Immature natural killer cell (primary cell): Measurements from ENCODE around the gene FADD. TPM values are rescaled to one million over a fixed set of nuclear protein-coding genes. Genes with fewer than 3 reads are reported as not detected.

ENCODE experiments used
- DNase-seq, 3 donors: peaks; one replicate each; pipeline ENCODE4 v3.0.0; 2022; ENCODE audit warnings: mixed read lengths in 1 of 3
- H3K27ac Mint-ChIP-seq, 6 donors: one replicate each; pipeline ENCODE4 v1.8.0; 2020; ENCODE audit warnings: mixed read lengths in 6 of 6, mild to moderate bottlenecking in 5 of 6, inconsistent platforms in 4 of 6, moderate library complexity in 3 of 6
- H3K27me3 Mint-ChIP-seq, 3 donors: one replicate each; pipeline ENCODE4 v1.8.0; 2020 to 2021; ENCODE audit warnings: low read depth in 3 of 3, mild to moderate bottlenecking in 3 of 3, mixed read lengths in 3 of 3, moderate library complexity in 3 of 3, inconsistent platforms in 1 of 3
- H3K36me3 Mint-ChIP-seq, 3 donors: one replicate each; pipeline ENCODE4 v1.8.0; 2020; ENCODE audit warnings: mixed read lengths in 3 of 3, inconsistent platforms in 2 of 3, mild to moderate bottlenecking in 2 of 3
- H3K4me1 Mint-ChIP-seq, 2 donors: one replicate each; pipeline ENCODE4 v1.8.0; 2020; ENCODE audit warnings: inconsistent platforms in 2 of 2, mild to moderate bottlenecking in 2 of 2, mixed read lengths in 2 of 2, moderate library complexity in 1 of 2
- H3K4me3 Mint-ChIP-seq, 5 donors: one replicate each; pipeline ENCODE4 v1.8.0; 2020; ENCODE audit warnings: mild to moderate bottlenecking in 5 of 5, mixed read lengths in 5 of 5, inconsistent platforms in 3 of 5, moderate library complexity in 3 of 5
- H3K9me3 Mint-ChIP-seq, 6 donors: one replicate each; pipeline ENCODE4 v1.8.0; 2020; ENCODE audit warnings: mild to moderate bottlenecking in 6 of 6, mixed read lengths in 6 of 6, inconsistent platforms in 4 of 6, moderate library complexity in 3 of 6
- polyA plus RNA-seq, 3 donors: library from polyadenylated mRNA; unstranded; fragments of 300-500 nt; fragmentation: Illumina TruSeq; gene quantifications; one replicate each; pipeline ENCODE4 v1.2.3, GENCODE V29; 2021

The FADD gene
- polyA plus RNA-seq, 3 donors from 2014 or later = 9.6 to 21.5 (median 12.6) TPM

DNA sequence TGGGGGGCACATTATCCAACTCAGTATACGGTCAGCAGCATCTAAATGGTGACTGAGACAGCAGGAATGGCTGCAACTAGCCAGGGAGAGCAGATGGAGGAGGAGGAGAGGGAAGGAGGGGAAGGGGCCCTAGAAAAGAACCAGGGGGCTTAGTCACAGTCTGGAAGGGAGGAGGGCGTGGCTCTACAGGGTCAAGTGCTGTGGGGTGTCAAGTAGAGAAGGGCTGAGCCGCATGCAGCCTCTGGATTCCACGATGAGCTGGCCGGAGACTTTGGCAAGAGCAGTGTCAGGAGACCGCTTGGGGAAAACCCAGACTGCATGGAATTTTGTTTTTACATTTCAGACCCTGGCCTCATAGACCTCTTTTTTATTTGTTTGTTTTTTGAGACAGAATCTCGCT lies 41.6 kb downstream of the FADD start:
- Mint-ChIP-seq H3K27ac (no peak overlapping the region), H3K36me3 (no peaks in the 10 kb centered on the region)

DNA sequence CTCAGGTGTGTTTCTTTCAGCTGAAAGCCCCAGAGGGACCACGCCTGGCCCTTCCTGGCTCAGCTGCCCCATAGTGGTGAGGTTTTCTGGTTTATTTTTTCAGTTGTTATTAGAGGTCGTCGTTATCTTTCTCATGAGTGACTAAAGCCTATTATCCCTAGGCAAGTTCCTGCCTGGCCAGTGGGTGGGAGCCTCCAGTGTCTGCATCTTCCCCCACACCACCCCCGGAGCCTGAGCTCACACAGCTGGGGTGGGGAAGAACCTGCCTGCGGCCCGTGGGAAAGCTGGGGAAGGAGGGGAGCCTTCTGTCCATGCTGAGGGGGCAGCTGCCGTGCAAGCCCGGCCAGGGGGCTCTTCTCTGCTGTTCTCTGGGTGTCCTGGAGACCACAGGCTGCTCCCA lies 43.1 kb downstream of the FADD start:
- no peak overlapping the region for H3K4me3 Mint-ChIP-seq
- DNase-seq = no peak
- no peaks in the 10 kb centered on the region for H3K4me1 Mint-ChIP-seq
- peaks cover 7 to 13% (median 8%) of the 10 kb centered on the region in 3 donors for H3K27me3 Mint-ChIP-seq
- no peaks in the 10 kb centered on the region for H3K36me3 Mint-ChIP-seq
- H3K27ac Mint-ChIP-seq = no peak overlapping the region
- H3K9me3 Mint-ChIP-seq = no peaks in the 10 kb centered on the region

More for the DNA sequence above, 41.6 kb downstream of the FADD start:
- peaks cover 5 to 13% (median 8%) of the 10 kb centered on the region in 3 donors for H3K27me3 Mint-ChIP-seq
- no peak overlapping the region for H3K4me3 Mint-ChIP-seq
- no peaks in the 10 kb centered on the region for H3K9me3 Mint-ChIP-seq
- no peaks in the 10 kb centered on the region for H3K4me1 Mint-ChIP-seq
- no peak for DNase-seq

DNA sequence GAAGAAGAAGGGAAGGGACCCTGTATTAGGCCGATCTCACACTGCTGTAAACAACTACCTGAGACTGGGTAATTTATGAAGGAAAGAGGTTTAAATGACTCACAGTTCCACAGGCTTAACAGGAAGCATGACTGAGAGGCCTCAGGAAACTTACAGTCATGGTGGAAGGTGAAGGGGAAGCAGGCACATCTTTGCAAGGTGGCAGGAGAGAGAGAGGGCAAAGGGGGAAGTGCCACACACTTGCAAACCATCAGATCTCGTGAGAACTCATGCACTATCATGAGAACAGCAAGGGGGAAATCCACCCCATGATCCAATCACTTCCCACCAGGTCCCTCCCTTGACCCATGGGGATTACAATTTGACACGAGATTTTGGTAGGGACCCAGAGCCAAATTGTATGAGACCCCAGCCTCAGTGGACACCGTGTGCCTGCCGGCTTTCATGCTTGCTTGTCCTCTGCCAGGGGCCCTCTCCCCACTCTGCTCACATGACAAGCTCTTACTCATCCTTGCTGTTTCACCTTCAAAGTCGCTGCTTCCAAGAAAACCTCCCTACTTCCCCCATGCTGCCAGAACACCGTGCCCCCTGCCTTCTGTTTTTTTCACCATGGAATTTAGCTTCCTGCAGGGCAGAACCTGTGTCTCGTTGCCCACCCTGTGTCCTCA lies 44.1 kb downstream of the FADD start:
- no peaks in the 10 kb centered on the region for H3K9me3 Mint-ChIP-seq
- H3K4me3 Mint-ChIP-seq = no peak overlapping the region
- no peaks in the 10 kb centered on the region for H3K36me3 Mint-ChIP-seq
- no peaks in the 10 kb centered on the region for H3K4me1 Mint-ChIP-seq
- no peak overlapping the region for H3K27ac Mint-ChIP-seq
- DNase-seq = no peak
- peaks cover 7 to 13% (median 8%) of the 10 kb centered on the region in 3 donors for H3K27me3 Mint-ChIP-seq

DNA sequence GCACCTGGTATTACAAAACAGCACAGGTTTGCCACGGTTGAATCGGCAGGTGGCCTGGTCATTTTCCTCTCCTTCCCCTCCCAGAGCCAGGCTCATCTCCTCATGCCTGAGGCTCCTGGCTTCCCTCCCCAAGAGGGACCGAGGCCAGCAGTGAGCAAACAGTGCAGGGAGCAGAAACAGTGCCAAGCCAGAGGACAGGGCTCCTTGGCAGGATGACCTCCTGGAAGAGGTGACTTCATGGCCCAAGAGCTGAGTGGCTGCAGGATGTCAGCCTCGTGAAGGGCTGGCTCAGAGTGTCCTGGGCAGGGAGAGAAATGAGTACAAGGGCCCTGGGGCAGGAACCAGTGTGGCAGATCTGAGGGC lies 44.6 kb downstream of the FADD start:
- Mint-ChIP-seq H3K4me3 (no peak overlapping the region), H3K4me1 (peaks cover 1 to 3% of the 10 kb centered on the region in 2 donors), H3K27me3 (peaks cover 7 to 13% (median 11%) of the 10 kb centered on the region in 3 donors), H3K36me3 (no peaks in the 10 kb centered on the region), H3K27ac (no peak overlapping the region), H3K9me3 (no peaks in the 10 kb centered on the region)
- DNase-seq = no peak

DNA sequence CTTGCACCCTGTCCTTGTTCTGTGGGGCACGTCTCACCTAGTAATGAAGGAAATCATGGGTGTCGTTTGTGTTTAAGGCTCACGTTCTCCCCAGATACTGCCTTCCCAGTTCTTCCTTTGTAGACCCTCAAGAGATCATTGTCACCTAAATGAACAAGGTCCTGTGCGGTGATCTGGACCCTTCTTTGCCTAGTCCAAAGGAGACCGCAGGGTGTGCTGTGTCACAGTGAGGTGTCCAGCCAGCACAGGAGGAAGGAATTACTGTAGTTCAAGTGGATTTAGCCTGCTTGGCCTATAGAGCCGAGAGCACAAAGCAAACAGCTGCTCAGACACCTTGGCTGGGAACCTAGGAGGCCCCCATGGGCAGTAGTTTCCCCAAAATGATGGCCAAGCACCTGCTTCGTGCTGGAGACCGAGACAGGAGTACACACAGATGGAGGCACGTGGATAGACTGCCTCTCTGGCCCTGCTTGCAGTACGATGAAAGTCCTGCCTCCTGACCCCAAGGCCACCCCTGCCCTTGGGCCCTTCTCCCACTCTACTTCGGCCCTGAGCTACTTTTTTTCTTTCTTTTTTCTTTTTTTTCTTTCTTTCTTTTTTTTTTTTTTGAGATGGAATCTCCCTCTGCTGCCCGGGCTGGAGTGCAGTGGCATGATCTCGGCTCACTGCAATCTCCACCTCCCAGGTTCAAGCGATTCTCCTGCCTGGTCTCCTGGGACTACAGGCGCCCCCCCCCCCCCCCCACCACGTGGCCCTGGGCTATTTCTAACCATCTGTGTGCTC lies 48.0 kb downstream of the FADD start:
- H3K27ac Mint-ChIP-seq = no peak overlapping the region
- no peaks in the 10 kb centered on the region for H3K9me3 Mint-ChIP-seq
- H3K36me3 Mint-ChIP-seq = no peaks in the 10 kb centered on the region
- no peak overlapping the region for H3K4me3 Mint-ChIP-seq
- peaks cover 10 to 13% of the 10 kb centered on the region in 2 donors for H3K4me1 Mint-ChIP-seq
- H3K27me3 Mint-ChIP-seq = peaks cover 4 to 15% (median 5%) of the 10 kb centered on the region in 3 donors
- no peak for DNase-seq

DNA sequence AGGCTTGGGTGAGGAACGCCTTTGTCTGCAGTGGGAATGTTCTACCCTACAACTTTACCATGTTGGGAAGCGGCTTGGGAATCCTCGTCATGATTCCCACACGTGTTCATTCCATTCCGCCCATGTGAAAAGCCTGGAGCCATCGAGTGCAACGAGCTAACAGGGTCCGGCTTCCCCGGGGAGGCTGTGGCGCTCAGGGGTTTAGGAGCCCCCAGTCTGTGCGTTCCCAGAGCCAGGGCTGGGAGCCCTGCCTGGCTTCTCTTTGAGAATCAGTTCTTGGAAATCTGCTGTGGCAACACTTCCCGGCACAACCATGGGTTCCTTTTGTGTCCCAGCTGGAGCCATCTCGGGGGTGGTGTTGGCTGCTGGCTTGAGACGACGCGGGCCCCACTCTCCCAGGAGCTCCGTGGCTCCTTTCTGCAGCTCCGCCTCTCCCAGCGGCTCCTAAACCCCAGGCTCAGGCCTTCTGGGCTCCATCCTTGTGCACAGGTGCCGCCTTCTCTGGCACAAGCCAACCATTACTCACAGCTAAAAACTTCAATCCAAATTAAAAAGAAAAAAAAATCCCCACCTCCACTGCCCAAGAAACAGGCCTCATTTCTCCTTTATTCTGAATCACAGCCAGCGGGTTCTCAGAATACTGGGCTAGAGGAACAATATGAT lies 48.7 kb downstream of the FADD start:
- Mint-ChIP-seq H3K4me3 (no peak overlapping the region), H3K4me1 (peaks cover 10 to 13% of the 10 kb centered on the region in 2 donors), H3K36me3 (no peaks in the 10 kb centered on the region), H3K27me3 (peaks cover 4 to 15% (median 5%) of the 10 kb centered on the region in 3 donors), H3K27ac (no peak overlapping the region), H3K9me3 (no peaks in the 10 kb centered on the region)
- DNase-seq = no peak

DNA sequence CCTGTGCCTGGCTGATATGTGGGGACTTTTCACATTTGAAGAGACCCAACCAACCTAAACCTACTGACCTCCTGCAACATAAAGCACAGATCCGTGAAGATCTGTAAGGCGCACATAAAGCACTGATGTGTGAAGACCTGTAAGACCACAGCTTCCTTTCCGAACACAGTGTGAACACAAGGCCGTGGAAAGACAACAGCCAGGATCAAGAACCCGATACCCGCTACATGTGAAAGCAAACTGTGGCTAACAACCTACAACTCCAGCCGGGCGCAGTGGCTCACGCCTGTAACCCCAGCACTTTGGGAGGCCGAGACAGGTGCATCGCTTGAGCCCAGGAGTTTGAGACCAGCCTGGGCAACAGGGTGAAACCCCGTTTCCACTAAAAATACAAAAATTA lies 49.7 kb downstream of the FADD start:
- H3K36me3 Mint-ChIP-seq = no peaks in the 10 kb centered on the region
- H3K27me3 Mint-ChIP-seq = peaks cover 2 to 21% (median 4%) of the 10 kb centered on the region in 3 donors
- peak overlapping the region in 1 of 6 donors; percentile 22 for H3K27ac Mint-ChIP-seq
- peak overlapping the region in 4 of 5 donors; percentile 34 to 73 (median 43) for H3K4me3 Mint-ChIP-seq
- H3K9me3 Mint-ChIP-seq = no peaks in the 10 kb centered on the region
- peaks cover 10 to 13% of the 10 kb centered on the region in 2 donors for H3K4me1 Mint-ChIP-seq
- DNase-seq = peak; percentile 35 to 58 (median 56)

DNA sequence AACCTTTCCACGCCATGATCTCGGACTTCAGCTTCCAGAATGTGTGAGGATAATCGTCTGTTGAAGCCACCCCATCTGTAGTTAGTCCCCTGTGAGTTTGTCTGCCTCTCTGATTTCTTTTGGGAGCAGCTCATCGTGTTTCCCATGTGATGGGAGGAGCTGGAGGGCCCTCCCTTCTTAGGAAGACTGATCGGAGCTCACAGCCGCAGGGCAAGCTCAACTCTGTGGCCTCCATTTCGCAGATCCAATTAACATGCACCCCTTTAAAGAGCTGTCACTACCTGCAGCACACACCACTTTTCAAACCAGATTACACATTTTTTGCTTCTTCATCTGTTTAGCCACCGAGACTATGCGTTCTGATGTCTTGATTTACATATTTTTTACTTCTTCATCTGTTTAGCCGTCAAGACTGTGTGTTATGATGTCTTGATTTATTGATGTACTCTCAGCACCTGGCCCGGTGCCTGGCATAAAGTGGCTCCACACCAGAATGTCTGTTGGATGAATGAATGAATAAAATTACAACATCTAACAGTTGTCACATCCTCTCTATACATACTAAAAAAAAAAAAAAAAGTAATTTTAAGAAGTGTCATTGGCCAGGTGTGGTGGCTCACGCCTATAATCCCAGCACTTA lies 52.5 kb downstream of the FADD start:
- Mint-ChIP-seq H3K27ac (no peak overlapping the region), H3K4me3 (no peak overlapping the region), H3K9me3 (no peaks in the 10 kb centered on the region), H3K27me3 (peaks cover 2 to 21% (median 6%) of the 10 kb centered on the region in 3 donors), H3K36me3 (no peaks in the 10 kb centered on the region), H3K4me1 (peaks cover 10 to 13% of the 10 kb centered on the region in 2 donors)
- no peak for DNase-seq

Other genes with a start within 250 kb of the FADD start
- gene ANO1, start 125.0 kb upstream of the FADD start, polyA plus RNA-seq = not detected
- gene PPFIA1, start 67.4 kb downstream of the FADD start, polyA plus RNA-seq = 10 to 100 TPM in 1 of 3 donors, 1 to 10 TPM in 2; 4.6 to 13.4 (median 6.3) TPM
- gene CTTN, start 195.2 kb downstream of the FADD start, polyA plus RNA-seq = under 1 TPM in 2 of 3 donors, not detected in 1; 0.53 to 0.67 TPM